Measurements from ENCODE around the gene AGMO.

Gene AGMO

GRCh38 chr7:15507708-15508107 lies 54.1 kb downstream of the AGMO start:
- Histone ChIP-seq H3K9ac (ENCODE audit: low read length) (no peak overlapping the region), H3K36me3 (ENCODE audit: low read length) (no peaks in the 10 kb centered on the region), H3K4me3 (ENCODE audit: insufficient read depth, low read length, poor library complexity, severe bottlenecking) (no peak overlapping the region), H3K4me2 (ENCODE audit: low read depth, low read length, poor library complexity, severe bottlenecking) (no peak overlapping the region), H3K27me3 (ENCODE audit: low read length) (no peaks in the 10 kb centered on the region), H3F3A (ENCODE audit: insufficient read depth) (no peaks in the 10 kb centered on the region), H2AFZ (ENCODE audit: low read depth, low read length, severe bottlenecking) (no peak overlapping the region), H3K9me2 (replicated peaks; ENCODE audit: insufficient read depth, low read length) (no peaks in the 10 kb centered on the region), H3K79me2 (ENCODE audit: insufficient read depth, low read length) (no peaks in the 10 kb centered on the region), H3K9me3 (ENCODE audit: insufficient read depth, low read length) (no peaks in the 10 kb centered on the region), H3K27ac (ENCODE audit: low read depth, low read length) (no peak overlapping the region), H4K20me1 (ENCODE audit: low read depth, low read length) (no peaks in the 10 kb centered on the region)
- TF ChIP-seq CTCF (IDR thresholded peaks at IDR 0.05; ENCODE audit: insufficient read depth, low read length, poor library complexity, severe bottlenecking) = no peak
- no peak for TF ChIP-seq EZH2phosphoT487 (conservative IDR thresholded peaks at IDR 0.05; ENCODE audit: low read length)

DNA sequence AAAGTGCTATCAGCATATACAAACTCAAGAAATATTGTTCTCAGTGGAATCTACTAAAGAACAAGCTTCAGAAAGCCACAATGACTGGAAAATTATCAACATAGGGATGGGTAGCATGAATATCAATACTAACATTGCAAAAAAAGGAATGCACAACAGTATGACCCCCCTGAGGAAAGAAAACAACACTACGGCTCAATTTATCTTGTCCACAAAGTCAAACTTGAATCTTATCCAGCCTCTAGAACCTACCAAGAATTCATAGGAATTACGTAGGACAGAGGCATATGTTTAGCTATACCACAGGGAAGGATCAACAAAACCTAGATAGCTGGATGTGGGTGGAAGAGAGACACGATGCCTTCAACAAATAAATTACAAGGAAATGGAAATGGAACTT lies 54.6 kb downstream of the AGMO start:
- H3K9ac ChIP-seq (ENCODE audit: low read length) = no peak overlapping the region
- no peaks in the 10 kb centered on the region for H4K20me1 ChIP-seq (ENCODE audit: low read depth, low read length)

GRCh38 chr7:15505761-15506160 lies 56.1 kb downstream of the AGMO start:
- Histone ChIP-seq H4K20me1 (ENCODE audit: low read depth, low read length) (no peaks in the 10 kb centered on the region), H3F3A (ENCODE audit: insufficient read depth) (no peaks in the 10 kb centered on the region), H3K79me2 (ENCODE audit: insufficient read depth, low read length) (no peaks in the 10 kb centered on the region), H3K9ac (ENCODE audit: low read length) (no peak overlapping the region), H3K27ac (ENCODE audit: low read depth, low read length) (no peak overlapping the region), H3K4me2 (ENCODE audit: low read depth, low read length, poor library complexity, severe bottlenecking) (no peak overlapping the region), H3K36me3 (ENCODE audit: low read length) (no peaks in the 10 kb centered on the region), H3K9me3 (ENCODE audit: insufficient read depth, low read length) (no peaks in the 10 kb centered on the region), H3K27me3 (ENCODE audit: low read length) (no peaks in the 10 kb centered on the region), H3K9me2 (replicated peaks; ENCODE audit: insufficient read depth, low read length) (no peaks in the 10 kb centered on the region), H2AFZ (ENCODE audit: low read depth, low read length, severe bottlenecking) (no peak overlapping the region), H3K4me3 (ENCODE audit: insufficient read depth, low read length, poor library complexity, severe bottlenecking) (no peak overlapping the region)
- no peak for TF ChIP-seq CTCF (IDR thresholded peaks at IDR 0.05; ENCODE audit: insufficient read depth, low read length, poor library complexity, severe bottlenecking)
- TF ChIP-seq EZH2phosphoT487 (conservative IDR thresholded peaks at IDR 0.05; ENCODE audit: low read length) = no peak

More for the DNA sequence above, 54.6 kb downstream of the AGMO start:
- no peak overlapping the region for H3K4me3 ChIP-seq (ENCODE audit: insufficient read depth, low read length, poor library complexity, severe bottlenecking)
- H3K9me2 ChIP-seq (replicated peaks; ENCODE audit: insufficient read depth, low read length) = no peaks in the 10 kb centered on the region
- no peak overlapping the region for H3K4me2 ChIP-seq (ENCODE audit: low read depth, low read length, poor library complexity, severe bottlenecking)
- no peaks in the 10 kb centered on the region for H3K27me3 ChIP-seq (ENCODE audit: low read length)
- H3F3A ChIP-seq (ENCODE audit: insufficient read depth) = no peaks in the 10 kb centered on the region
- H3K27ac ChIP-seq (ENCODE audit: low read depth, low read length) = no peak overlapping the region
- H3K79me2 ChIP-seq (ENCODE audit: insufficient read depth, low read length) = no peaks in the 10 kb centered on the region
- no peaks in the 10 kb centered on the region for H3K36me3 ChIP-seq (ENCODE audit: low read length)
- no peak overlapping the region for H2AFZ ChIP-seq (ENCODE audit: low read depth, low read length, severe bottlenecking)
- TF ChIP-seq EZH2phosphoT487 (conservative IDR thresholded peaks at IDR 0.05; ENCODE audit: low read length) = no peak
- TF ChIP-seq CTCF (IDR thresholded peaks at IDR 0.05; ENCODE audit: insufficient read depth, low read length, poor library complexity, severe bottlenecking) = no peak
- H3K9me3 ChIP-seq (ENCODE audit: insufficient read depth, low read length) = no peaks in the 10 kb centered on the region

All from SU-DHL-6 (cell line).